Liver (tissue), 3 donors: ENCODE results near the gene ARAP3.

Experiments
- CTCF ChIP-seq: fragments of 150-350 bp; IDR thresholded peaks from 2 replicates; pipeline ENCODE4 v1.5.1; 2017; ENCODE audit warnings: improper control_type of control experiment, low read depth, low read length; ENCODE audit not compliant: missing input control
- EGR1 ChIP-seq, 2 donors: IDR thresholded peaks; 2 replicates each; pipeline ENCODE4 v1.6.1; 2016 to 2018; ENCODE audit warnings: antibody characterized with exemption in 2 of 2, low read depth in 2 of 2
- FOXA1 ChIP-seq: IDR thresholded peaks from 2 replicates; pipeline ENCODE4 v1.6.1; 2016; ENCODE audit warnings: antibody characterized with exemption
- GABPA ChIP-seq, 2 donors: IDR thresholded peaks in 1 of 2; conservative IDR thresholded peaks in 1 of 2; 2 replicates each; pipeline ENCODE4 v1.6.1; 2016; ENCODE audit warnings: antibody characterized with exemption in 2 of 2, mild to moderate bottlenecking in 1 of 2, moderate library complexity in 1 of 2
- JUND ChIP-seq, 2 donors: IDR thresholded peaks; 2 replicates each; pipeline ENCODE4 v1.6.1; 2016; ENCODE audit warnings: antibody characterized with exemption in 2 of 2
- RAD21 ChIP-seq, 2 donors: IDR thresholded peaks; 2 replicates each; pipeline ENCODE4 v1.6.1; 2016; ENCODE audit warnings: antibody characterized with exemption in 2 of 2, mild to moderate bottlenecking in 2 of 2
- REST ChIP-seq: IDR thresholded peaks from 2 replicates; pipeline ENCODE4 v1.6.1; 2016; ENCODE audit warnings: antibody characterized with exemption, mild to moderate bottlenecking
- SP1 ChIP-seq: IDR thresholded peaks from 2 replicates; pipeline ENCODE4 v1.6.1; 2018; ENCODE audit warnings: antibody characterized with exemption, mild to moderate bottlenecking
- TAF1 ChIP-seq: conservative IDR thresholded peaks from 2 replicates; pipeline ENCODE4 v1.6.1; 2016; ENCODE audit warnings: antibody characterized with exemption, mild to moderate bottlenecking
- YY1 ChIP-seq: IDR thresholded peaks from 2 replicates; pipeline ENCODE4 v1.6.1; 2016; ENCODE audit warnings: antibody characterized with exemption, mild to moderate bottlenecking
- ZBTB33 ChIP-seq: IDR thresholded peaks from 2 replicates; pipeline ENCODE4 v1.6.1; 2016; ENCODE audit warnings: antibody characterized with exemption
- donor health status: healthy.
- donor health status: healthy.

GRCh38 chr5:141636413-141637122 lies 45.5 kb downstream of the ARAP3 start, which contains the start of the genes HDAC3 and RELL2:
- TF ChIP-seq JUND (IDR thresholded peaks at IDR 0.05) (no peak), CTCF (no peak), GABPA (IDR thresholded peaks at IDR 0.05 in 1 of 2, conservative IDR thresholded peaks at IDR 0.05 in 1 of 2) (no peak), REST (peak; percentile 83), YY1 (no peak), ZBTB33 (no peak), TAF1 (no peak), RAD21 (IDR thresholded peaks at IDR 0.05) (no peak), EGR1 (IDR thresholded peaks at IDR 0.05; ENCODE audit: low read depth in 2 of 2) (no peak), FOXA1 (no peak), SP1 (peak; percentile 55)
